ENCODE data around the gene GID4. TPM values are rescaled to one million over a fixed set of nuclear protein-coding genes. Genes with fewer than 3 reads are reported as not detected.

The GID4 gene
- total and polyA plus RNA-seq, 2 donors (not counting 1 experiment from before 2014, with no cell fraction given): 9.0 to 10.2 TPM

DNA sequence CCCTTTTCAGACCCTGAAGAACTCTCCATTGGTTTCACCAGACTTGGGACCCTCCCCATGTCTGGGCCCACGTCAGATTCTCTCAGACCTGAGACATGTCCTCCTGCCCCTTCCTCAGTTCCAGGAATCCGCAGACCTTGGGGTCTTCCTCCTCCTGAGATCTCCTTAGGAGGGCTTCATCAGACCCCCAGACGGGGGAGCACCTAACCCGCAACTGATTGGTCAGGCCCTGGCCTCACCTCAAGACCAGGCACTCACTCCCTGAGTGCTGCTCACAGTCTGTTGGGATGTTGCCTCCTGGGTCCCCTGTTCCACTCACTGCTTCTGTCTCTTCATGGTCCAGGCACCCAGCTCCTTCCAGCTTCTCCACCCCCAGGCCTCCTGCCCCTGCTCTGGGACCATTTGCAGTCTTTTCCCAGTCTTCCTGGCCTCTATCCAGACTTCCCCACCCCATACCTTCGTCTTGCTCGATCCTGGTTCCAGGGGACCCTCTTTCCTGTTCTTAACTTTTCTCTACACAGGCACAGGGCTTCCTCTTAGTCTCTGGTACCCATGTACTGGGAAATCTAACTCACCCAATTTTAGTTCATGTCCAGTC lies 1.2 kb downstream of the GID4 start:
- Histone ChIP-seq H3K9me3 (ENCODE audit: control insufficient read depth, insufficient read depth, low read depth, low read length) (no peaks in the 10 kb centered on the region), H3K36me3 (ENCODE audit: control insufficient read depth, insufficient read depth, low read length) (peaks cover 2% of the 10 kb centered on the region), H3K79me2 (ENCODE audit: control insufficient read depth, insufficient read depth, low read length) (peaks cover 11% of the 10 kb centered on the region), H2AFZ (ENCODE audit: low read length) (no peak overlapping the region), H3K9ac (ENCODE audit: insufficient read depth, low read length) (peak overlapping the region; percentile 74), H3K4me1 (ENCODE audit: control insufficient read depth, extremely low read depth, insufficient read depth, low read length) (peaks cover 15% of the 10 kb centered on the region), H3K4me3 (replicated peaks in 1 of 4; ENCODE audit: control extremely low read depth in 1 of 4, insufficient read depth in 1 of 4, low read depth in 3 of 4, low read length in 4 of 4) (peak overlapping the region; percentile 69 to 83 (median 75)), H3K4me2 (ENCODE audit: extremely low read depth, insufficient read depth, low read length) (peak overlapping the region; percentile 90), H4K20me1 (ENCODE audit: control insufficient read depth, extremely low read depth, insufficient read depth, low read length) (no peaks in the 10 kb centered on the region), H3K27ac (ENCODE audit: insufficient read depth, low read length) (peak overlapping the region; percentile 48), H3K27me3 (ENCODE audit: control insufficient read depth, insufficient read depth, low read length) (no peaks in the 10 kb centered on the region)
- TF ChIP-seq, protein P1, sequence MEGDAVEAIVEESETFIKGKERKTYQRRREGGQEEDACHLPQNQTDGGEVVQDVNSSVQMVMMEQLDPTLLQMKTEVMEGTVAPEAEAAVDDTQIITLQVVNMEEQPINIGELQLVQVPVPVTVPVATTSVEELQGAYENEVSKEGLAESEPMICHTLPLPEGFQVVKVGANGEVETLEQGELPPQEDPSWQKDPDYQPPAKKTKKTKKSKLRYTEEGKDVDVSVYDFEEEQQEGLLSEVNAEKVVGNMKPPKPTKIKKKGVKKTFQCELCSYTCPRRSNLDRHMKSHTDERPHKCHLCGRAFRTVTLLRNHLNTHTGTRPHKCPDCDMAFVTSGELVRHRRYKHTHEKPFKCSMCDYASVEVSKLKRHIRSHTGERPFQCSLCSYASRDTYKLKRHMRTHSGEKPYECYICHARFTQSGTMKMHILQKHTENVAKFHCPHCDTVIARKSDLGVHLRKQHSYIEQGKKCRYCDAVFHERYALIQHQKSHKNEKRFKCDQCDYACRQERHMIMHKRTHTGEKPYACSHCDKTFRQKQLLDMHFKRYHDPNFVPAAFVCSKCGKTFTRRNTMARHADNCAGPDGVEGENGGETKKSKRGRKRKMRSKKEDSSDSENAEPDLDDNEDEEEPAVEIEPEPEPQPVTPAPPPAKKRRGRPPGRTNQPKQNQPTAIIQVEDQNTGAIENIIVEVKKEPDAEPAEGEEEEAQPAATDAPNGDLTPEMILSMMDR (conservative IDR thresholded peaks at IDR 0.05 in 1 of 2, IDR thresholded peaks at IDR 0.05 in 1 of 2; ENCODE audit: low read depth in 1 of 2, low read length in 2 of 2): no peak
- no peak for TF ChIP-seq EZH2 (IDR thresholded peaks at IDR 0.05; ENCODE audit: low read length, missing control alignments)
- DNase-seq (ENCODE audit: low read depth in 2 of 2): no peak

DNA sequence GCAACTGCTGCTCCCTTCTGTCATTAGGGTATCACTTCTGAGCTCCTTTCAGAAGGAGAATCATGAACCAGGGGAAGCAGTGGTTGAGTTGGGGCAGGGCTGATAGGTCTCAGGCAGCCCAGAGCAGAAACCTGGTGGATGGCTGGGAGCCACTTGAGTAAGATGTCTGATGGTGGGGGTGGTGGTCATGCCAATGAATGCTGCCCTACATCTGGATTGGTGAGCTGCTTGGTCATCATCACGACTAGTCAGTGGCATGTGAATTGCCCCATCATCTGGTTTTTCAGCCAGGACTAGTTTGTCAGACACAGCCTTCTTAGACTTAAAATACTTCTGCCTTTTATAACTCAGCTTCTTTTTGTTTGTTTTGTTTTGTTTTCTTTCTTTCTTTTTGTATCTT lies 2.6 kb downstream of the GID4 start:
- Histone ChIP-seq H3K4me3 (replicated peaks in 1 of 4; ENCODE audit: control extremely low read depth in 1 of 4, insufficient read depth in 1 of 4, low read depth in 3 of 4, low read length in 4 of 4) (peak overlapping the region in 1 of 4 experiments; percentile 83), H3K27me3 (ENCODE audit: control insufficient read depth, insufficient read depth, low read length) (no peaks in the 10 kb centered on the region), H2AFZ (ENCODE audit: low read length) (no peak overlapping the region), H3K9ac (ENCODE audit: insufficient read depth, low read length) (no peak overlapping the region), H3K36me3 (ENCODE audit: control insufficient read depth, insufficient read depth, low read length) (peaks cover 2% of the 10 kb centered on the region), H3K79me2 (ENCODE audit: control insufficient read depth, insufficient read depth, low read length) (peaks cover 11% of the 10 kb centered on the region), H4K20me1 (ENCODE audit: control insufficient read depth, extremely low read depth, insufficient read depth, low read length) (no peaks in the 10 kb centered on the region), H3K27ac (ENCODE audit: insufficient read depth, low read length) (no peak overlapping the region), H3K9me3 (ENCODE audit: control insufficient read depth, insufficient read depth, low read depth, low read length) (no peaks in the 10 kb centered on the region), H3K4me1 (ENCODE audit: control insufficient read depth, extremely low read depth, insufficient read depth, low read length) (peaks cover 15% of the 10 kb centered on the region), H3K4me2 (ENCODE audit: extremely low read depth, insufficient read depth, low read length) (peak overlapping the region; percentile 32)
- no peak for TF ChIP-seq EZH2 (IDR thresholded peaks at IDR 0.05; ENCODE audit: low read length, missing control alignments)
- TF ChIP-seq, protein P1 (conservative IDR thresholded peaks at IDR 0.05 in 1 of 2, IDR thresholded peaks at IDR 0.05 in 1 of 2; ENCODE audit: low read depth in 1 of 2, low read length in 2 of 2): no peak
- peak; percentile 29 to 43 for DNase-seq (ENCODE audit: low read depth in 2 of 2)

DNA sequence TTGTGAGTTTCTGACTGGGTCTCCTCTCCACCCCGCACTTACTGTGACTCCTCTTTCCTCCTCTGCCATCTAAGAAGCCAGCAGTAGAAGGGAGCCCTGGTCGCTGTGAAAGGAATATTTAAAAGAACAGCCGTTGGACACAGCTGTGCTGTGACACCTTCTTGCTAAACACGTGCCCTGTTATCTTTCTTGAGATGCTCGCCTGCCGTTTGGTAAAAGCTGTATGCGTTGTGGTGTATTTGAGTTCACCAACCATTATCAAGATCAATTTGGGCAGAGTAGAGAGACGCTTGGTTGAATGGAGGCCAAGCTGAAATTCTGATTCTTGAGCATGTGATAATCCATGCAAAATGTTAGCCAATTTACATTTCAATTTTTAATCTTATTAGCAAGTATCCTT lies 3.8 kb downstream of the GID4 start:
- no peak overlapping the region for H3K27ac ChIP-seq (ENCODE audit: insufficient read depth, low read length)
- H3K36me3 ChIP-seq (ENCODE audit: control insufficient read depth, insufficient read depth, low read length): peaks cover 2% of the 10 kb centered on the region
- DNase-seq (ENCODE audit: low read depth in 2 of 2): no peak
- no peak overlapping the region for H3K9ac ChIP-seq (ENCODE audit: insufficient read depth, low read length)
- no peaks in the 10 kb centered on the region for H3K27me3 ChIP-seq (ENCODE audit: control insufficient read depth, insufficient read depth, low read length)
- H3K4me1 ChIP-seq (ENCODE audit: control insufficient read depth, extremely low read depth, insufficient read depth, low read length): peaks cover 11% of the 10 kb centered on the region
- no peak for TF ChIP-seq EZH2 (IDR thresholded peaks at IDR 0.05; ENCODE audit: low read length, missing control alignments)
- TF ChIP-seq, protein P1 (conservative IDR thresholded peaks at IDR 0.05 in 1 of 2, IDR thresholded peaks at IDR 0.05 in 1 of 2; ENCODE audit: low read depth in 1 of 2, low read length in 2 of 2): no peak
- no peaks in the 10 kb centered on the region for H3K9me3 ChIP-seq (ENCODE audit: control insufficient read depth, insufficient read depth, low read depth, low read length)
- H4K20me1 ChIP-seq (ENCODE audit: control insufficient read depth, extremely low read depth, insufficient read depth, low read length): no peaks in the 10 kb centered on the region
- no peak overlapping the region for H3K4me3 ChIP-seq (replicated peaks in 1 of 4; ENCODE audit: control extremely low read depth in 1 of 4, insufficient read depth in 1 of 4, low read depth in 3 of 4, low read length in 4 of 4)
- H3K79me2 ChIP-seq (ENCODE audit: control insufficient read depth, insufficient read depth, low read length): peaks cover 6% of the 10 kb centered on the region
- no peak overlapping the region for H2AFZ ChIP-seq (ENCODE audit: low read length)
- no peak overlapping the region for H3K4me2 ChIP-seq (ENCODE audit: extremely low read depth, insufficient read depth, low read length)

Data from fibroblast of lung (primary cell).